ENCODE results near the gene PDE6B. TPM values are rescaled to one million over a fixed set of nuclear protein-coding genes. Genes with fewer than 3 reads are reported as not detected.

Gene PDE6B
- total and polyA plus RNA-seq, 2 of the 13 experiments (the other 11 are each of a cell fraction or from before 2014, with no cell fraction given): 0.38 to 0.40 TPM

- CTCF ChIA-PET (ENCODE audit: low intra/inter-chr PET ratio, low total read pairs): no interaction called here
- Histone ChIP-seq H3K79me2 (ENCODE audit: insufficient read depth, low read length) (peaks cover 16% of the 10 kb centered on the region), H3K4me1 (ENCODE audit: insufficient read depth, low read length) (peaks cover 70% of the 10 kb centered on the region), H3K9ac (ENCODE audit: insufficient read depth, low read depth, low read length) (peak overlapping the region; percentile 95), H2AFZ (ENCODE audit: low read length) (no peak overlapping the region), H4K20me1 (ENCODE audit: insufficient read depth, low read length) (no peaks in the 10 kb centered on the region; the same call in 1 of the 2 replicates), H3K4me3 (replicated peaks in 1 of 3; ENCODE audit: insufficient read depth in 1 of 3, low read depth in 2 of 3, low read length in 3 of 3) (peak overlapping the region; percentile 67 to 90 (median 83)), H3K36me3 (replicated peaks in 1 of 2; ENCODE audit: control insufficient read depth in 1 of 2, insufficient read depth in 2 of 2, low read length in 2 of 2) (peaks cover 3 to 12% of the 10 kb centered on the region in 2 experiments; a peak in 4 of 5 replicates), H3K27ac (ENCODE audit: extremely low read length, insufficient read depth, low read length) (peak overlapping the region; percentile 73), H3K27me3 (ENCODE audit: control insufficient read depth in 1 of 2, insufficient read depth in 2 of 2, low read length in 2 of 2) (no peaks in the 10 kb centered on the region), H3K4me2 (ENCODE audit: low read depth, low read length) (peak overlapping the region; percentile 72), H3K9me3 (ENCODE audit: low read length) (no peaks in the 10 kb centered on the region)
- no peak for DNase-seq (ENCODE audit: low spot score)
- FAIRE-seq: no peak
- 0% methylated on average over 1 of the region's 26 CpGs for WGBS (ENCODE audit: low lambda C conversion rate)
- ATAC-seq: peak; percentile 29
- intact Hi-C loops (cut with micrococcal nuclease; ENCODE audit: unreplicated experiment): loop anchor here (2.0 to 10.0 kb wide), 2 partner anchors 200 to 416 kb away; no protein-coding TSS in a partner anchor
- no TSS peak for BruUV-seq (replicated peaks)
- POLR2A ChIA-PET: interaction anchor here (1.1 to 1.7 kb wide), 4 partner anchors 12 to 318 kb away, joined by 3 to 14 read pairs (median 6); partner anchors contain the start of gene SLC26A1
- in situ Hi-C loops (cut with HindIII; ENCODE audit: extremely low pct_ligation_motif_present, low pct_unique_long_range_greater_than_20kb): no loop called here
- TF ChIP-seq TIGD3 (CRISPR knock-in tag; IDR thresholded peaks at IDR 0.05; ENCODE audit: borderline replicate concordance): no peak
- no peak; the same call in 1 of the 2 replicates for TF ChIP-seq NCOA2 (CRISPR knock-in tag; IDR thresholded peaks at IDR 0.05)
- TF ChIP-seq NFE2 (CRISPR knock-in tag; IDR thresholded peaks at IDR 0.05): no peak
- TF ChIP-seq NFATC3 (CRISPR knock-in tag; IDR thresholded peaks at IDR 0.05): no peak
- 0 out of 2 replicates have a peak, but pooled peaks have one; percentile 37 for TF ChIP-seq ZNF574 (CRISPR knock-in tag; IDR thresholded peaks at IDR 0.05)
- 0 out of 2 replicates have a peak, but pooled peaks have one; percentile 26 for TF ChIP-seq ZNF768 (CRISPR knock-in tag; IDR thresholded peaks at IDR 0.05)
- TF ChIP-seq SKI (IDR thresholded peaks at IDR 0.05; ENCODE audit: partially characterized antibody): no peak
- TF ChIP-seq MTA1 (CRISPR knock-in tag; IDR thresholded peaks at IDR 0.05; ENCODE audit: borderline replicate concordance): no peak
- TF ChIP-seq EZH2 (conservative IDR thresholded peaks at IDR 0.05; ENCODE audit: low read depth, low read length): no peak
- no peak for TF ChIP-seq FIP1L1 (IDR thresholded peaks at IDR 0.05; ENCODE audit: borderline replicate concordance, insufficient read depth, low read depth, low read length)
- TF ChIP-seq HNRNPL (IDR thresholded peaks at IDR 0.05; ENCODE audit: low read depth, low read length): 0 out of 2 replicates have a peak, but pooled peaks have one; percentile 46
- TF ChIP-seq MYNN (CRISPR knock-in tag; IDR thresholded peaks at IDR 0.05; ENCODE audit: low read depth): no peak
- TF ChIP-seq ZNF629 (CRISPR knock-in tag; conservative IDR thresholded peaks at IDR 0.05): no peak
- no peak for TF ChIP-seq ZNF230 (CRISPR knock-in tag; IDR thresholded peaks at IDR 0.05)
- TF ChIP-seq ZC3H4 (CRISPR knock-in tag; IDR thresholded peaks at IDR 0.05; ENCODE audit: borderline replicate concordance): 0 out of 2 replicates have a peak, but pooled peaks have one; percentile 36
- no peak for TF ChIP-seq PAF1 (CRISPR knock-in tag; IDR thresholded peaks at IDR 0.05)
- no peak for TF ChIP-seq HNRNPH1 (optimal IDR thresholded peaks at IDR 0.05; ENCODE audit: low read depth, low read length)
- peak; percentile 47 for TF ChIP-seq CEBPG (CRISPR knock-in tag; IDR thresholded peaks at IDR 0.05)
These were observed 49.9 kb downstream of the PDE6B start for GRCh38 chr4:675036-675882.
